GM23338 (cell line): ENCODE measurements around the gene C1QTNF1. TPM values are rescaled to one million over a fixed set of nuclear protein-coding genes. Genes with fewer than 3 reads are reported as not detected.

ENCODE experiments used
- ATAC-seq: fragments of 200-7000 bp; cut with Tn5 transposase; 3 replicates; pipeline ENCODE4 v1.9.1; 2020
- DNase-seq: peaks from one replicate; pipeline ENCODE4 v3.0.0-alpha.2; 2015; ENCODE audit warnings: low spot score
- H2AFZ ChIP-seq: fragments of 200-600 bp; sonication (generic); 2 replicates; pipeline ENCODE4 v1.8.0; 2016; ENCODE audit warnings: antibody characterized with exemption, mild to moderate bottlenecking, moderate library complexity
- H3F3A ChIP-seq: fragments of 200-600 bp; sonication (generic); replicated peaks from 2 replicates; pipeline ENCODE4 v1.8.0; 2017; ENCODE audit warnings: antibody characterized with exemption, mixed run types, low read depth
- H3K27ac ChIP-seq: fragments of 200-600 bp; sonication (generic); 2 replicates; pipeline ENCODE4 v1.6.1; 2016; ENCODE audit warnings: low read depth
- H3K27me3 ChIP-seq: fragments of 200-600 bp; sonication (generic); 2 replicates; pipeline ENCODE4 v1.8.0; 2016; ENCODE audit warnings: mild to moderate bottlenecking, mixed run types, moderate library complexity; ENCODE audit not compliant: insufficient read depth
- H3K36me3 ChIP-seq: fragments of 200-600 bp; sonication (generic); 2 replicates; pipeline ENCODE4 v1.8.0; 2016; ENCODE audit warnings: mild to moderate bottlenecking; ENCODE audit not compliant: insufficient read depth
- H3K4me1 ChIP-seq: fragments of 200-600 bp; sonication (generic); 2 replicates; pipeline ENCODE4 v1.8.0; 2016; ENCODE audit warnings: mild to moderate bottlenecking, moderate library complexity; ENCODE audit not compliant: insufficient read depth
- H3K4me2 ChIP-seq: fragments of 200-600 bp; sonication (generic); 2 replicates; pipeline ENCODE4 v1.7.1; 2017; ENCODE audit warnings: mixed run types
- H3K4me3 ChIP-seq: fragments of 200-600 bp; sonication (generic); 2 replicates; pipeline ENCODE4 v1.6.1; 2016; ENCODE audit warnings: mixed run types
- H3K79me2 ChIP-seq: fragments of 200-600 bp; sonication (generic); replicated peaks from 2 replicates; pipeline ENCODE4 v1.8.0; 2017; ENCODE audit warnings: mild to moderate bottlenecking; ENCODE audit not compliant: insufficient read depth
- H3K9me2 ChIP-seq: fragments of 200-600 bp; sonication (generic); 2 replicates; pipeline ENCODE4 v1.8.0; 2017; ENCODE audit not compliant: insufficient read depth
- H4K20me1 ChIP-seq: fragments of 200-600 bp; sonication (generic); replicated peaks from 2 replicates; pipeline ENCODE4 v1.8.0; 2017; ENCODE audit warnings: mild to moderate bottlenecking; ENCODE audit not compliant: insufficient read depth
- H3K27ac Mint-ChIP-seq: 2 replicates; pipeline ENCODE4 v1.8.0; 2020; ENCODE audit warnings: inconsistent platforms, mild to moderate bottlenecking, moderate library complexity, mixed read lengths
- H3K27me3 Mint-ChIP-seq: 3 replicates; pipeline ENCODE4 v1.8.0; 2022; ENCODE audit warnings: low read depth, mild to moderate bottlenecking, moderate library complexity, mixed read lengths, inconsistent platforms; ENCODE audit not compliant: insufficient read depth, poor library complexity
- H3K36me3 Mint-ChIP-seq: 3 replicates; pipeline ENCODE4 v1.8.0; 2021; ENCODE audit warnings: low read depth, mild to moderate bottlenecking, inconsistent platforms, moderate library complexity, mixed read lengths
- H3K4me1 Mint-ChIP-seq: 3 replicates; pipeline ENCODE4 v1.8.0; 2020; ENCODE audit warnings: mild to moderate bottlenecking, inconsistent platforms, mixed read lengths
- H3K4me3 Mint-ChIP-seq: 3 replicates; pipeline ENCODE4 v1.8.0; 2021; ENCODE audit warnings: moderate library complexity, mild to moderate bottlenecking, inconsistent platforms, mixed read lengths
- H3K9me3 Mint-ChIP-seq: 3 replicates; pipeline ENCODE4 v1.8.0; 2020; ENCODE audit warnings: moderate library complexity, mild to moderate bottlenecking, inconsistent platforms, mixed read lengths
- CTCF ChIP-seq, 2 experiments: fragments of 200-600 bp in 1 of 2; sonication (generic) in 1 of 2; conservative IDR thresholded peaks; 2 replicates each; pipeline versions ENCODE4 v1.5.1 to v1.6.1; 2016 to 2017; ENCODE audit warnings: antibody characterized with exemption in 2 of 2, low read depth in 2 of 2, mild to moderate bottlenecking in 2 of 2, moderate library complexity in 1 of 2
- ETS1 ChIP-seq: IDR thresholded peaks from 2 replicates; pipeline ENCODE4 v1.6.1; 2016; ENCODE audit warnings: antibody characterized with exemption
- EZH2phosphoT487 ChIP-seq: fragments of 200-600 bp; sonication (generic); IDR thresholded peaks from one replicate; pipeline ENCODE4 v1.8.1; 2018; ENCODE audit warnings: antibody characterized with exemption; ENCODE audit not compliant: unreplicated experiment
- JUNB ChIP-seq: IDR thresholded peaks from one replicate; pipeline ENCODE4 v1.6.1; 2016; ENCODE audit warnings: antibody characterized with exemption; ENCODE audit not compliant: unreplicated experiment
- NANOG ChIP-seq: IDR thresholded peaks from 2 replicates; pipeline ENCODE4 v1.6.1; 2016; ENCODE audit warnings: antibody characterized with exemption, borderline replicate concordance
- POLR2AphosphoS5 ChIP-seq: IDR thresholded peaks from 2 replicates; pipeline ENCODE4 v1.6.1; 2016; ENCODE audit warnings: antibody characterized with exemption, low read depth
- REST ChIP-seq: IDR thresholded peaks from one replicate; pipeline ENCODE4 v1.6.1; 2018; ENCODE audit warnings: antibody characterized with exemption; ENCODE audit not compliant: unreplicated experiment
- STAT1 ChIP-seq: IDR thresholded peaks from one replicate; pipeline ENCODE4 v1.6.1; 2016; ENCODE audit warnings: antibody characterized with exemption; ENCODE audit not compliant: unreplicated experiment
- ZNF462 ChIP-seq: fragments of 250-450 bp; sonication (Bioruptor Pico); IDR thresholded peaks from 2 replicates; pipeline ENCODE4 v1.5.0; 2020; ENCODE audit warnings: mild to moderate bottlenecking, moderate library complexity
- polyA plus RNA-seq: library from polyadenylated mRNA; unstranded; fragments of >200 nt; fragmentation: Nextera tagmentation; extraction: Ambion mirVana; gene quantifications from 2 replicates; pipeline ENCODE4 v1.2.1, GENCODE V29; 2016
- total RNA-seq: library from RNA; depleted of rRNA; stranded (reverse); fragments of >200 nt; shearing (Covaris generic); gene quantifications from 2 replicates; pipeline ENCODE4 v1.2.3, GENCODE V29; 2014

The C1QTNF1 gene
- total and polyA plus RNA-seq, 2 experiments from 2014 or later: 1.1 to 1.9 TPM

GRCh38 chr17:79050551-79050950 lies 26.6 kb downstream of the C1QTNF1 start:
- Histone ChIP-seq H3K27me3 (no peaks in the 10 kb centered on the region), H3K9me2 (no peaks in the 10 kb centered on the region), H3K79me2 (no peaks in the 10 kb centered on the region), H3F3A (no peaks in the 10 kb centered on the region), H3K4me2 (no peak overlapping the region), H3K4me3 (no peak overlapping the region), H3K36me3 (no peaks in the 10 kb centered on the region), H2AFZ (no peak overlapping the region), H3K4me1 (no peaks in the 10 kb centered on the region), H3K27ac (no peak overlapping the region), H4K20me1 (no peaks in the 10 kb centered on the region)
- Mint-ChIP-seq H3K9me3 (peaks cover 27% of the 10 kb centered on the region), H3K27ac (no peak overlapping the region), H3K4me3 (no peak overlapping the region), H3K4me1 (no peaks in the 10 kb centered on the region), H3K36me3 (no peaks in the 10 kb centered on the region; the same call in 2 of the 3 replicates), H3K27me3 (peaks cover 15% of the 10 kb centered on the region)
- ATAC-seq (no peak), DNase-seq (no peak)
- TF ChIP-seq CTCF (conservative IDR thresholded peaks at IDR 0.05; ENCODE audit: low read depth in 2 of 2): no peak
- no peak for TF ChIP-seq POLR2AphosphoS5
- TF ChIP-seq ETS1: no peak
- no peak for TF ChIP-seq JUNB
- TF ChIP-seq ZNF462: no peak
- no peak for TF ChIP-seq REST
- no peak for TF ChIP-seq NANOG
- no peak for TF ChIP-seq EZH2phosphoT487
- TF ChIP-seq STAT1: no peak
